ENCODE results near the gene KREMEN2. TPM values are rescaled to one million over a fixed set of nuclear protein-coding genes. Genes with fewer than 3 reads are reported as not detected.
"Not testable (repeated sequence)": the region's sequence is repeated elsewhere in the genome, so short reads cannot be mapped to it uniquely, and the experiment has no call there.

The KREMEN2 gene, protein sequence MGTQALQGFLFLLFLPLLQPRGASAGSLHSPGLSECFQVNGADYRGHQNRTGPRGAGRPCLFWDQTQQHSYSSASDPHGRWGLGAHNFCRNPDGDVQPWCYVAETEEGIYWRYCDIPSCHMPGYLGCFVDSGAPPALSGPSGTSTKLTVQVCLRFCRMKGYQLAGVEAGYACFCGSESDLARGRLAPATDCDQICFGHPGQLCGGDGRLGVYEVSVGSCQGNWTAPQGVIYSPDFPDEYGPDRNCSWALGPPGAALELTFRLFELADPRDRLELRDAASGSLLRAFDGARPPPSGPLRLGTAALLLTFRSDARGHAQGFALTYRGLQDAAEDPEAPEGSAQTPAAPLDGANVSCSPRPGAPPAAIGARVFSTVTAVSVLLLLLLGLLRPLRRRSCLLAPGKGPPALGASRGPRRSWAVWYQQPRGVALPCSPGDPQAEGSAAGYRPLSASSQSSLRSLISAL
- total RNA-seq: not detected

DNA sequence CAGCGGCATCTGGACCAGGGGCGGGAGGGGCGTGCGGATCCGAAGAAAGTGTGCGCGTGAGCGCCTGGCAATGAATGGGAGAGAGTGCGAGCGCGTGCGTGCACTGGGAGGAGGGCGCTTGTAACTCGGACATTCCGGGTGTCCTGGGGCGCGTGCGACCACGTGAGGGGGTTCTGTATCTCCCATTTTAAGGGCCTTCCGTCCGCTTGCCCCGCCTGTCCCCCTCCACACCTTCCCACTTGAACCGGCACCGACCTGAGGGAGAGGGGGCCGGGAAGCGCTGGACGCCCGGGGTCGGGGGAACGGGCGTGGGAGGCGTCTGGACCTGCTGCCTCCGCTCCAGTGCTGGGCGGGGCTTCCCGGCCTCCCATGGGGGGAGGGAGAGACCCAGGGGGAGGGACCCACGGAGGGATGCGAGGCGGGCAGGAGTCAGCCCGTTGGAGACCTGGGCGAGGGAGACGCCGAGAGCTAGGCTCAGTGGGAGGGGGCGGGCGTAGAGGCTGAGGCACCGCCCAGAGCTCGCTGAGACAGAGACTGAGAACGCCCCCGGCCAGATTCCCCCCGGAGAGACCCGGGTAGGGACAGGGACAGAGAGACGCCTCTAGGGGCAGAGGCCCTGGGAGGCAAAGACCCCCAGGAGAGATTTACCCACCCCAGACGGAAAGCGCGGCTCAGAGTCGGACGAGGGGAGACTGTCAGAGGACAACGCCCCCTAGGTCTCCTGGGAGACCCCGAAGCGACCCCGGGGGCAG, at the start of gene KREMEN2:
TSS of gene KREMEN2 (plus strand) at position 553 of the 752 bp plus-strand sequence. CDS start 246 bp downstream, outside the sequence.
- Mint-ChIP-seq H3K9me3 (no peaks in the 10 kb centered on the region), H3K4me3 (peak within 1 kb of the TSS; percentile 73), H3K4me1 (peaks cover 24% of the 10 kb centered on the region), H3K27ac (no peak within 1 kb of the TSS), H3K27me3 (peaks cover 57% of the 10 kb centered on the region), H3K36me3 (peaks cover 2% of the 10 kb centered on the region)
- DNase-seq: peak; percentile 54

DNA sequence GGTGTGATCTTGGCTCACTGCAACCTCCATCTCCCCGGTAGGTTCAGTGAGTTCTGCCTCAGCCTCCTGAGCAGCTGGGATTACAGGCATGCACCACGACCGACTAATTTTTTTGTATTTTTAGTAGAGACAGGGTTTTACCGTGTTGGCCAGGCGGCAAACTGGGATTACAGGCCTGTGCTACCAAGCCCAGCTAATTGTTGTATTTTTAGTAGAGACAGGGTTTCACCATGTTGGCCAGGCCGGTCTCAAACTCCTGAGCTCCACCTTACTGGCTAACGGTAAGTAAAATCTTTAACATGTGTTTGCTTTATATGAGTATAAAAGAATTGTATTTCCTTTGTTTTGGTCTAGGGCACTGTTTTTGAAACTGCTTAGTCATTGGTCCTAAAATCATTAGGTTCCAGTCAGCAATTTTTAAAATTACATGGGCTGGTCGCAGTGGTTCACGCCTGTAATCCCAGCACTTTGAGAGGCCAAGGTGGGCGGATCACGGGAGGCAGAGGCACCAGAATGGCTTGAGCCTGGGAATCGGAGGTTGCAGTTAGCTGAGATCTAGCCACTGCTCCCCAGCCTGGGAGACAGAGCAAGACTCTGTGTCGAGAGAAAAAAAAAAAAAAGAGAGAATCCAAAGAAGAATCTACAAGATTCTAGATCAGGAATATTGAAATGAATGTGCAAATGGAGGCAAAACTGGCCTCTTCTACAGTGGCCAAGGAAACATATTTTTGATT, 48.7 kb upstream of the KREMEN2 start:
- Mint-ChIP-seq H3K4me3 (no peak overlapping the region), H3K27me3 (no peaks in the 10 kb centered on the region), H3K4me1 (peaks cover 20% of the 10 kb centered on the region), H3K36me3 (peaks cover 11% of the 10 kb centered on the region), H3K9me3 (no peaks in the 10 kb centered on the region), H3K27ac (peak overlapping the region; percentile 29)
- DNase-seq: no peak

DNA sequence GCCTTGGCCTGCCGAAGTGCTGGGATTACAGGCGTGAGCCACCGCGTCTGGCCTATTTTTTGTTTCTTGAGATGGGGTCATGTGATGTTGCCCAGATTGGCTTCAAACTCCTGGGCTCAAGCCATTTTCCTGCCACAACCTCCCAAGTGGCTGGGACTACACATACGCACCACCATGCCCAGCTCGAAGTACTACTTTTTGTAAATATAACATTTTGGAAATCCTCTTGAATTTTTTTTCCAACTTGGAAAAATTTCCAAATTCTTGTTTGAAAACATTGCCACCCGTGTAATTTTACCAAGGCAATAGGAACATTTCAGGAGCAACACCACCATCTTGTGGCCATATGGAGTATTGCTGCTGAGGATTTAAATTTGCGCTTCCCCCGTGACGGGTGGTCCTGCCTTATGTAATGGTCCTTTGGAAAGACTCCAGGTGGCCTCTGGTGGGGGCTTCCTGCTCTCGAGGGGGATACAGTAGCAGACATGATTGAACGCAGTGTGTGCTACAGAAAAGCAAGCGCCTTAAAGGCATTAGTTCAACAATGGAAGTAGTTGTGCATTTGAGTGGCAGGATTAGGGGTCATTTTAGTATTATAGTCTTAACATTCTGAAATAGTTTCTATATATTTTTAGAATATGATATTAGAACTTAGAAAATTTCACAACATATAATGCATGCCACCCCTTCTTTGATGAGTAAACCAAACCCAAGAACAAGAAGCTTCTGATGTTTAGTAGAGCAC, 44.4 kb upstream of the KREMEN2 start:
- Mint-ChIP-seq H3K9me3 (no peaks in the 10 kb centered on the region), H3K27ac (no peak overlapping the region), H3K27me3 (no peaks in the 10 kb centered on the region), H3K36me3 (peaks cover 8% of the 10 kb centered on the region), H3K4me3 (no peak overlapping the region), H3K4me1 (peaks cover 4% of the 10 kb centered on the region)
- DNase-seq: peak; percentile 59

DNA sequence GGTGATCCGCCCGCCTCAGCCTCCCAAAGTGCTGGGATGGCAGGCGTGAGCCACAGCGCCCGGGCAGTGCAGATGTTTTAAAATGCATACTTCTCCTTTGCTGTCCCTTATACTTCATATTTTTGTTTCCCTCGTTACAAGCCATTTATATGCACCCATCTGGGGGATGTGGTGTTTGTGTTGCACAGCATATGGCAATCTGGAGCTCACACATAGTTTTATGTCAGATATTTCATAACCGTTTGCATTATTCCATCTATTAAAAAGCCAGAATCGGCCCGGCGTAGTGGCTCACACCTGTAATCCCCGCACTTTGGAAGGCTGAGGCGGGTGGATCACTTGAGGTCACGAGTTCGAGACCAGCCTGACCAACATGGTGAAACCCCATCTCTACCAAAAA, 40.6 kb upstream of the KREMEN2 start:
- no peak overlapping the region for H3K4me3 Mint-ChIP-seq
- no peaks in the 10 kb centered on the region for H3K27me3 Mint-ChIP-seq
- no peak overlapping the region for H3K27ac Mint-ChIP-seq
- peaks cover 7% of the 10 kb centered on the region for H3K4me1 Mint-ChIP-seq
- H3K36me3 Mint-ChIP-seq: peaks cover 8% of the 10 kb centered on the region
- H3K9me3 Mint-ChIP-seq: no peaks in the 10 kb centered on the region
- no peak for DNase-seq

DNA sequence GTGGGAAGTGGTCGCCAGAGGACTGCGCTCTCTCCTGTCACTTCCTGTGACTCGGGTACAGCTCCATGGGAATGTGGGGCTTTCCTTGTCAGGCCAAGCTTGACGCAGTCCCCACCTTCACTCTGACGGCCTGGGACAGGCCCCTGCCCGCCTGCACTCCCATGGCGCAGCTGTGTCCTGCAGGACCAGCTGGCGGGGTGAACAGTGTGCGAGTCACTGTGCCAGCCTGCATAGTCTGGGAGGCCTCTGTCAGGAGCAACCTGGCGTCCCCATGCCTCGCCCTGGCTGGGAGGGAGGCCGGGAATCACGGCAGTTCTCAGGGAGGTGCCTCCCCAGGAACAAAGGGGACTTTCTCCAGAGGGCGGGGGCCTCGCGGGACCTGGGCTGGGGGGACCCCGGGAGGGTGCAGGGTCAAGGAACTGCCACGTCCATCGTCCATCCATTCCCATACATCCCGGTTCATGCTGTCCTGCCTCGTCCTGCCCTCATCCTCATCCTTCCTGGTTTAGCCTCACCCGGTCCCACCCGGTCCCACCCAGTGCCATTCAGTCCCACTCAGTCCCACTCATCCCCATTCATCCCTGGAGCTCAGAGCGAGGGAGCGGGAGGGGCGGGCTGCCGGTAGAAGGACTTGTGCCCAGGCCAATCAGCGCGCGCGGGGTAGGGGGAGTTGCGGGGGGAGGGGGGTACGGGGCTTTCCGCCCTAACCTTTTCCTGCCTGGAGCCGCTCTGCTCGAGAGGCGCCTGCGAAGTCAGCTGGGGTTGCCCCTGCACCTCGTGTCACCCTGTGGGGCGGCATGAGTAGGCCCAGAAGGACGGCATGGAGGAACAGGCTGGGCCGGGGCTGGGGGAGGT, 38.9 kb upstream of the KREMEN2 start:
- Mint-ChIP-seq H3K9me3 (no peaks in the 10 kb centered on the region), H3K27ac (no peak overlapping the region), H3K4me3 (no peak overlapping the region), H3K36me3 (no peaks in the 10 kb centered on the region), H3K4me1 (peaks cover 4% of the 10 kb centered on the region), H3K27me3 (no peaks in the 10 kb centered on the region)
- no peak for DNase-seq

DNA sequence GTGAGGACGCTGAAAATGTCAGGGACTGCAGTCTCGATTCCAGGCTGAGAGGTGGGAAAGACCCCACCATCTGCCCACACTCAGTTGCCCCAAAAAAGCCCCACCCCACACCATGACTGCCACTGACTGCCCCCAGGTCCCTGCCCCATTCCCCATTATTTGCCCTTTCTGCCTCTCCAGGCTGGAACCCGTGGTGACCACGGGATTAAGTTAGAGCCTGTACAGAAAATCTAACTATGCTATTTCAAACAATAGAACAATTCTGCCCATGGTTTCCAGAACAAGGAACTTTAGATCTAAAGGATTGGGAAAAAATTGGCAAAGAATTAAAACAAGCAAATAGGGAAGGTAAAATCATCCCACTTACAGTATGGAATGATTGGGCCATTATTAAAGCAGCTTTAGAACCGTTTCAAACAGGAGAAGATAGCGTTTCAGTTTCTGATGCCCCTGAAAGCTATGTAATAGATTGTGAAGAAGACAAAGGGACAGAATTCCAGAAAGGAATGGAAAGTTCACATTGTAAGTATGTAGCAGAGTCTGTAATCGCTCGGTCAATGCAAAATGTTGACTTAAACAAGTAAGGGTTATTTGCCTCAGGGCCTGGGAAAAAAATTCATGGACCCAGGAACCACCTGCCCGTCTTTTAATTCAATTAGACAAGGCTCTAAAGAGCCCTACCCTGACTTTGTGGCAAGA, 38.0 kb upstream of the KREMEN2 start:
- Mint-ChIP-seq H3K9me3 (no peaks in the 10 kb centered on the region), H3K27ac (no peak overlapping the region), H3K4me3 (no peak overlapping the region), H3K4me1 (peaks cover 4% of the 10 kb centered on the region), H3K36me3 (no peaks in the 10 kb centered on the region), H3K27me3 (no peaks in the 10 kb centered on the region)
- no peak for DNase-seq

DNA sequence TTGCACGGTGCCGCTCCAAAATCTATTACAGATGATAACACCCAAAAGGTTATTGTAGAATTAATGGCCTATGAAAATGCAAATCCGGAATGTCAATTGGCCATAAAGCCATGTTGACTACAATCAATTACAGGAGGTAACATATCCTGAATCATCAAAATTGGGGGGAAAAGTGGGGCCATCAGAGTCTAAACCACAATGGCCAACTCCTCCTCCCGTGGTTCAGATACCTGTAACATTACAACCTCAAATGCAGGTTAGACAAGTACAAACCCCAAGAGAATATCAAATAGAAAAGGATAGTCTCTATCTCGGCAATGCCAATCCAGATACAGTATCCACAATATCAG, 37.5 kb upstream of the KREMEN2 start:
- H3K9me3 Mint-ChIP-seq: no peaks in the 10 kb centered on the region
- H3K27me3 Mint-ChIP-seq: no peaks in the 10 kb centered on the region
- peak overlapping the region; percentile 4 for H3K4me3 Mint-ChIP-seq
- H3K4me1 Mint-ChIP-seq: peaks cover 4% of the 10 kb centered on the region
- H3K36me3 Mint-ChIP-seq: no peaks in the 10 kb centered on the region
- DNase-seq: no peak
- no peak overlapping the region for H3K27ac Mint-ChIP-seq

DNA sequence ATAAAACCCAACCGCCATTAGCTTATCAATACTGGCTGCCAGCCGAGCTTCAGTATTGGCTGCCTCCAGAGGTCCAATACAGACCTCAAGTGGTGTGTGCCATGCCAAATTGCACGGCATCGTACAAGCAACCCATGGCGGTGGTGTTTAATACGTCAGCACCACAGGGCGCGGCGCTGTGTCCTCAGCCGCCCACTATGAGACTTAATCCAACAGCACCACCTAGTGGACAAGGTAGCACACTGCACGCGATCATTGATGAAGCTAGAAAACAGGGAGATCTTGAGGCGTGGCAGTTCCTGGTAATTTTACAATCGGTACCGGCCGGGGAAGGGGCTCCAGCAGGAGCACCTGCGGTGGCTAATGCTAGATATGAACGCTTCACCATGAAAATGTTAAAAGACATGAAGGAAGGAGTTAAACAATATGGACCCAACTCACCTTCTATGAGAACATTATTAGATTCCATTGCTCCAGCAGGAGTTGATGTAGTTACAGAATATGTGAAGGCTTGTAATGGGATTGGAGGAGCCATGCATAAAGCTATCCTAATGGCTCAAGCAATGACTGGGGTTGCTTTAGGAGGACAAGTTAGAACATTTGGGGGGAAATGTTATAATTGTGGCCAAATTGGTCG, 36.9 kb upstream of the KREMEN2 start:
- H3K9me3 Mint-ChIP-seq: no peaks in the 10 kb centered on the region

DNA sequence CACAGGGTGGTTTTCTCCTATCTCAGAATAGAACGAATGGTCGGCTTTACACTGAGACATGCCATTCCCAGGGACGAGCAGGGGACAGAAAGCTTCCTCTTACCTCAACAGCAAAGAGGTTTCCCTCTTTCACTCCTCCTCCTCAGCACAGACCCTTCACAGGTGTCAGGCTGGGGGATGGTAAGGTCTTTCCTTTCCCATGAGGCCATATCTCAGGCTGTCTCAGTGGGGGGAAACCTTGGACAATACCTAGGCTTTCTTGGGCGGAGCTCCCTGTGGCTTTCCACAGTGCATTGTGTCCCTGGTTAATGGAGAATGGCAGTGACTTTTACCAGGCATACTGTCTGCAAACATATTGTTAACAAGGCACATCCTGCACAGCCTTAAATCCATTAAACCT, 35.9 kb upstream of the KREMEN2 start:
- not testable (repeated sequence) for H3K27me3 Mint-ChIP-seq, H3K4me1 Mint-ChIP-seq, H3K36me3 Mint-ChIP-seq, H3K9me3 Mint-ChIP-seq, DNase-seq, H3K4me3 Mint-ChIP-seq, H3K27ac Mint-ChIP-seq

More for the DNA sequence above, 36.9 kb upstream of the KREMEN2 start:
- H3K27me3 Mint-ChIP-seq: no peaks in the 10 kb centered on the region
- no peaks in the 10 kb centered on the region for H3K36me3 Mint-ChIP-seq
- peak; percentile 82 for DNase-seq
- peak overlapping the region; percentile 4 for H3K4me3 Mint-ChIP-seq
- H3K4me1 Mint-ChIP-seq: peaks cover 4% of the 10 kb centered on the region
- H3K27ac Mint-ChIP-seq: no peak overlapping the region

DNA sequence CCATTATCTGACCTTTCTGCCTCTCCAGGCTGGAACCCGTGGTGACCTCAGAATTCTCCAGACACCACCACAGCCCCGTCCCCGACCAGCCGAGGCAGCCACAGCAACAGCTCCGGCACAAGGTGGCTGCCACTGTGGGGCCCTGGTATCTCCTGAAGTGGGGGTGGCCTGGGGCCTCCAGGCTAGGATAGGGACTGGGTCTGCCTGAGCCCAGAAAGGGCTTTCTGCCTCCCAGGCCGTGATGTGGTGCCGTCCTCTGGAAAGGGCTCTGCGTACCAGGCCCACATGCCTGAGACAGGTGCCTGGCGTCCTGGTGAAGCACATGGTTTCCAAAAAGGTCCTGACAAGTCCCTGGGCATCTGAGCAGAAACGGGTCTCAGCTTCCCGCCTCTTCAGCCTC, 35.3 kb upstream of the KREMEN2 start:
- H3K4me1 Mint-ChIP-seq: peaks cover 4% of the 10 kb centered on the region
- H3K27me3 Mint-ChIP-seq: no peaks in the 10 kb centered on the region
- no peak overlapping the region for H3K4me3 Mint-ChIP-seq
- DNase-seq: no peak
- no peaks in the 10 kb centered on the region for H3K36me3 Mint-ChIP-seq
- no peaks in the 10 kb centered on the region for H3K9me3 Mint-ChIP-seq
- no peak overlapping the region for H3K27ac Mint-ChIP-seq

DNA sequence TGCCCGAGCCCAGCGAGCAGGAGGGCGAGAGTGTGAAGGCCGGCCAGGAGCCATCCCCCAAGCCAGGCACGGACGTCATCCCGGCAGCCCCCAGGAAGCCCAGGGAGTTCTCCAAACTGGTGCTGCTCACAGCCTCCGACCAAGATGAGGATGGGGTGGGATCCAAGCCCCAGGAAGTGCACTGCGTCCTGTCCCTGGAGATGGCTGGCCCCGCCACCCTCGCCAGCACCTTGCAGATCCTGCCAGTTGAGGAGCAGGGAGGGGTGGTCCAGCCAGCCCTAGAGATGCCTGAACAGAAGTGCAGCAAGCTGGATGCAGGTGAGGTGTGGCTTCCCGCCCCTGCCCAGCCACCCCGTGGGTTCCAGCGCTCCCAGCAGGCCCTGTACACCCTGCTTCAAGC, 34.4 kb upstream of the KREMEN2 start:
- Mint-ChIP-seq H3K27ac (no peak overlapping the region), H3K4me1 (peaks cover 4% of the 10 kb centered on the region), H3K27me3 (no peaks in the 10 kb centered on the region), H3K9me3 (no peaks in the 10 kb centered on the region), H3K4me3 (no peak overlapping the region), H3K36me3 (peaks cover 2% of the 10 kb centered on the region)
- no peak for DNase-seq

DNA sequence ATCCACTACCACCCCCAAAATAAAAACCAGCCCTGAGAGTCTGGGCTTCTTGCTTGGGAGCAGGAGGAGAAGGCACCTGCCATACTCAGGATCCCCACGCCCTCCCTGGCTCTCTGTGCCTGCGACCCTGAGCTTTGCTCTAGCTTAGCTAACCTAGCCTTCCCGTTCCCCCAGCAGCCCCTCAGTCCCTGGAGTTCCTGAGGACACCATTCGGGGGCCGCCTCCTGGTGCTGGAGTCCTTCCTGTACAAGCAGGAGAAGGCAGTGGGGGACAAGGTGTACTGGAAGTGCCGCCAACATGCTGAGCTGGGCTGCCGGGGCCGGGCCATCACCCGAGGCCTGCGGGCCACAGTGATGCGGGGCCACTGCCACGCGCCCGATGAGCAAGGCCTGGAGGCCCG, 33.8 kb upstream of the KREMEN2 start:
- no peaks in the 10 kb centered on the region for H3K27me3 Mint-ChIP-seq
- H3K27ac Mint-ChIP-seq: no peak overlapping the region
- no peak overlapping the region for H3K4me3 Mint-ChIP-seq

DNA sequence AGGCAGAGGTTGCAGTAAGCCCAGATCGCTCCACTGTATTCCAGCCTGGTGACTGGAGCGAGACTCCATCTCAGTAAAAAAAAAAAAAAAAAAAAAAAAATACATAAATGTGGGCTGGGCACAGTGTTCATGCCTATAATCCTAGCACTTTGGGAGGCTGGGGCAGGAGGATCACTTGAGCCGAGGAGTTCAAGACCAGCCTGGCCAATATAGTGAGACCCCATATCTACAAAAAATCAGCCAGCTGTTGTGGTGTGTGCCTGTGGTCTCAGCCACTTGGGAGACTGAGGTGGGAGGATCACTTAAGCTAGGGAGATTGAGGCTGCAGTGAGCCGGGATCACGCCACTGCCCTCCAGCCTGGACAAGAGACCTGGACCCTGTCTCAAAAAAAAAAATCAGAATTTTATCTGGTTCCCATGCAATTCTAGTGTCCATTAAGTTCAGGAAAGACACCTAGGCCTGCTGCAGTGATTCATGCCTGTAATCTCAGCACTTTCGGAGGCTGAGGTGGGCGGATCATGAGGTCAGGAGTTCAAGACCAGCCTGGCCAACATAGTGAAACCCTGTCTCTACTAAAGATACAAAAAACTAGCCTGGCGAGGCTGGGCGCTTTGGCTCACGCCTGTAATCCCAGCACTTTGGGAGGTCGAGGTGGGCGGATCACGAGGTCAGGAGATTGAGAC, 32.7 kb upstream of the KREMEN2 start:
- H3K27me3 Mint-ChIP-seq, H3K36me3 Mint-ChIP-seq, H3K4me1 Mint-ChIP-seq, H3K27ac Mint-ChIP-seq, DNase-seq, H3K9me3 Mint-ChIP-seq, H3K4me3 Mint-ChIP-seq: not testable (repeated sequence)

More for the DNA sequence above, 33.8 kb upstream of the KREMEN2 start:
- peaks cover 4% of the 10 kb centered on the region for H3K4me1 Mint-ChIP-seq
- no peak for DNase-seq
- H3K36me3 Mint-ChIP-seq: peaks cover 3% of the 10 kb centered on the region
- no peaks in the 10 kb centered on the region for H3K9me3 Mint-ChIP-seq

Data from activated naive CD8-positive, alpha-beta T cell treated with anti-CD3 and anti-CD28 coated beads for 36 hours (primary cell).